AG04449 (cell line): Measurements from ENCODE around the gene FRMD4B.

Experiments
- CTCF ChIA-PET: fragments of 350-600 bp; formaldehyde crosslinking; extraction: SDS; loops from one replicate; lab custom pipeline; 2021; ENCODE audit warnings: antibody characterized with exemption; lab: Yijun Ruan, JAX
- POLR2A ChIA-PET: fragments of 400-600, 350-600 bp; formaldehyde crosslinking; extraction: SDS; loops from one replicate; lab custom pipeline; 2020; ENCODE audit warnings: antibody characterized with exemption, inconsistent platforms; lab: Yijun Ruan, JAX
- DNase-seq: peaks from one replicate; pipeline ENCODE4 v3.0.0-alpha.2; 2010; ENCODE audit warnings: low read depth, low spot score
- H3K4me3 ChIP-seq: 2 replicates; pipeline ENCODE4 v1.5.1; 2011; ENCODE audit warnings: low read depth, mild to moderate bottlenecking, control low read depth, low read length
- CTCF ChIP-seq: IDR thresholded peaks from one replicate; pipeline ENCODE4 v1.5.1; 2011; ENCODE audit warnings: mild to moderate bottlenecking, moderate library complexity, low read length, control low read depth, inconsistent platforms; ENCODE audit not compliant: insufficient read depth; ENCODE audit errors: missing control alignments

FRMD4B gene

GRCh38 chr3:69181592-69182211, 204.2 kb downstream of the FRMD4B start:
- DNase-seq: no peak

GRCh38 chr3:69180869-69181591, 204.9 kb downstream of the FRMD4B start:
- ChIA-PET POLR2A (no interaction called here), CTCF (no interaction called here)

More at GRCh38 chr3:69181592-69182211, 204.2 kb downstream of the FRMD4B start:
- POLR2A ChIA-PET: no interaction called here
- no peak overlapping the region for H3K4me3 ChIP-seq
- CTCF ChIA-PET: interaction anchor here (1.9 kb wide), 1 partner anchor 20 kb away, joined by 6 read pairs; no protein-coding TSS in a partner anchor
- TF ChIP-seq CTCF: no peak

GRCh38 chr3:69179740-69180372, 206.0 kb downstream of the FRMD4B start:
- CTCF ChIA-PET: no interaction called here

More at GRCh38 chr3:69180869-69181591, 204.9 kb downstream of the FRMD4B start:
- H3K4me3 ChIP-seq: no peak overlapping the region
- DNase-seq: no peak
- no peak for TF ChIP-seq CTCF

GRCh38 chr3:69178838-69179739, 206.8 kb downstream of the FRMD4B start:
- no peak for TF ChIP-seq CTCF
- ChIA-PET POLR2A (no interaction called here), CTCF (interaction anchor here (0.7 to 1.7 kb wide), 2 partner anchors 10 to 17 kb away, joined by 3 to 6 read pairs; no protein-coding TSS in a partner anchor)
- no peak for DNase-seq
- H3K4me3 ChIP-seq: no peak overlapping the region

More at GRCh38 chr3:69179740-69180372, 206.0 kb downstream of the FRMD4B start:
- DNase-seq: no peak
- TF ChIP-seq CTCF: no peak
- POLR2A ChIA-PET: no interaction called here
- no peak overlapping the region for H3K4me3 ChIP-seq

GRCh38 chr3:69178082-69178481, 207.8 kb downstream of the FRMD4B start:
- POLR2A ChIA-PET: no interaction called here
- CTCF ChIA-PET: interaction anchor here (0.7 to 1.7 kb wide), 2 partner anchors 9 to 16 kb away, joined by 3 to 6 read pairs; no protein-coding TSS in a partner anchor

More at GRCh38 chr3:69178082-69178481, 207.8 kb downstream of the FRMD4B start:
- no peak overlapping the region for H3K4me3 ChIP-seq
- no peak for DNase-seq
- no peak for TF ChIP-seq CTCF
